H1 (cell line): ENCODE results near the gene ARHGEF7. TPM values are rescaled to one million over a fixed set of nuclear protein-coding genes. Genes with fewer than 3 reads are reported as not detected.

ENCODE experiments used
- CTCF ChIA-PET: fragments of 300-600 bp; sonication (Branson Sonifier 250); formaldehyde crosslinking; loops from one replicate; lab custom pipeline; 2021; ENCODE audit not compliant: partially characterized antibody; lab: Charles Lee
- POLR2A ChIA-PET: fragments of 300-600 bp; sonication (Branson Sonifier 250); formaldehyde crosslinking; loops from one replicate; lab custom pipeline; 2021; ENCODE audit warnings: inconsistent platforms; ENCODE audit not compliant: partially characterized antibody; lab: Charles Lee
- DNase-seq, 2 experiments: peaks; one replicate each; pipeline versions ENCODE4 v3.0.0 to v3.0.0-alpha.2; 2010 to 2022; ENCODE audit warnings: low spot score in 2 of 2, low read depth in 1 of 2, mixed read lengths in 1 of 2
- FAIRE-seq: peaks from 2 replicates; lab custom pipeline; 2011; peaks lifted over from hg19 to GRCh38; lab: Jason Lieb, UNC
- H2AFZ ChIP-seq: 2 replicates; pipeline ENCODE4 v1.8.1; 2012; ENCODE audit warnings: low read length, inconsistent platforms
- H2AK5ac ChIP-seq: 2 replicates; pipeline ENCODE4 v1.6.1; 2013; ENCODE audit warnings: low read depth, low read length
- H2BK120ac ChIP-seq: replicated peaks from 2 replicates; pipeline ENCODE3; 2013; ENCODE audit warnings: low read depth, low read length, inconsistent platforms
- H2BK12ac ChIP-seq: 2 replicates; pipeline ENCODE4 v1.6.1; 2013; ENCODE audit warnings: low read depth, low read length
- H2BK15ac ChIP-seq: 2 replicates; pipeline ENCODE4 v1.6.1; 2013; ENCODE audit warnings: low read length
- H2BK20ac ChIP-seq: 2 replicates; pipeline ENCODE4 v1.6.1; 2013; ENCODE audit warnings: low read length
- H2BK5ac ChIP-seq: 2 replicates; pipeline ENCODE4 v1.6.1; 2013; ENCODE audit warnings: low read depth, low read length
- H3K14ac ChIP-seq: 2 replicates; pipeline ENCODE4 v1.6.1; 2013; ENCODE audit warnings: inconsistent platforms; ENCODE audit not compliant: insufficient read length
- H3K18ac ChIP-seq: 2 replicates; pipeline ENCODE4 v1.6.1; 2013; ENCODE audit warnings: low read length; ENCODE audit errors: extremely low read depth
- H3K23ac ChIP-seq: 2 replicates; pipeline ENCODE4 v1.6.1; 2013; ENCODE audit warnings: inconsistent platforms; ENCODE audit not compliant: insufficient read length
- H3K23me2 ChIP-seq: 2 replicates; pipeline ENCODE4 v1.6.1; 2013; ENCODE audit warnings: low read depth, low read length
- H3K27ac ChIP-seq: 2 replicates; pipeline ENCODE4 v1.6.1; 2011; ENCODE audit warnings: low read depth, low read length, inconsistent platforms
- H3K27me3 ChIP-seq, 4 experiments: replicated peaks in 1 of 4; 1 replicate in 1 of 4; 2 replicates in 3 of 4; pipeline versions ENCODE4 v1.6.1 to v1.8.1; 2011 to 2013; ENCODE audit warnings: low read length in 3 of 4, mild to moderate bottlenecking in 3 of 4, inconsistent platforms in 2 of 4, mixed read lengths in 2 of 4, moderate library complexity in 1 of 4; ENCODE audit not compliant: control insufficient read depth in 3 of 4, insufficient read depth in 3 of 4; ENCODE audit errors: extremely low read depth in 1 of 4
- H3K36me3 ChIP-seq, 4 experiments: 2 replicates each; pipeline versions ENCODE4 v1.6.1 to v1.8.1; 2011 to 2013; ENCODE audit warnings: mild to moderate bottlenecking in 4 of 4, low read length in 3 of 4, moderate library complexity in 2 of 4, control low read depth in 1 of 4, inconsistent platforms in 1 of 4; ENCODE audit not compliant: insufficient read depth in 4 of 4, control insufficient read depth in 2 of 4
- H3K4ac ChIP-seq: replicated peaks from 2 replicates; pipeline ENCODE3; 2013; ENCODE audit warnings: low read length, low read depth, mixed read lengths, inconsistent platforms; ENCODE audit not compliant: insufficient read length
- H3K4me1 ChIP-seq, 4 experiments: replicated peaks in 1 of 4; 1 replicate in 1 of 4; 2 replicates in 3 of 4; pipeline versions ENCODE4 v1.6.1 to v1.8.1; 2011 to 2013; ENCODE audit warnings: low read length in 3 of 4, inconsistent platforms in 2 of 4, mixed read lengths in 1 of 4; ENCODE audit not compliant: insufficient read depth in 4 of 4, control insufficient read depth in 3 of 4
- H3K4me2 ChIP-seq, 2 experiments: 2 replicates each; pipeline versions ENCODE4 v1.6.1 to v1.8.1; 2011 to 2013; ENCODE audit warnings: low read depth in 2 of 2, low read length in 2 of 2, control low read depth in 1 of 2, inconsistent platforms in 1 of 2, mild to moderate bottlenecking in 1 of 2; ENCODE audit not compliant: insufficient read depth in 1 of 2
- H3K4me3 ChIP-seq, 4 experiments: fragments of 200-600, 300-600 bp in 1 of 4; sonication (generic), shearing (Covaris generic), sonication (Bioruptor Twin) in 1 of 4; 2 replicates each; pipeline versions ENCODE4 v1.5.1 to v1.8.1; 2011 to 2016; ENCODE audit warnings: low read length in 4 of 4, low read depth in 3 of 4, control low read depth in 2 of 4, inconsistent platforms in 2 of 4, mild to moderate bottlenecking in 2 of 4, mixed read lengths in 1 of 4, moderate library complexity in 1 of 4; ENCODE audit not compliant: insufficient read depth in 2 of 4; ENCODE audit errors: extremely low read depth in 1 of 4
- H3K56ac ChIP-seq: replicated peaks from 2 replicates; pipeline ENCODE3; 2013; ENCODE audit warnings: low read depth, mild to moderate bottlenecking, mixed read lengths, low read length, inconsistent platforms; ENCODE audit not compliant: insufficient read length
- H3K79me1 ChIP-seq: 2 replicates; pipeline ENCODE4 v1.6.1; 2013; ENCODE audit warnings: low read depth, low read length, control low read depth
- H3K79me2 ChIP-seq, 2 experiments: 2 replicates each; pipeline versions ENCODE4 v1.6.1 to v1.8.1; 2012 to 2013; ENCODE audit warnings: low read length in 2 of 2, mild to moderate bottlenecking in 2 of 2, inconsistent platforms in 1 of 2; ENCODE audit not compliant: insufficient read depth in 2 of 2, control insufficient read depth in 1 of 2
- H3K9ac ChIP-seq, 4 experiments: replicated peaks in 1 of 4; 1 replicate in 1 of 4; 2 replicates in 3 of 4; pipeline versions ENCODE4 v1.6.1 to v1.8.1; 2011 to 2013; ENCODE audit warnings: low read depth in 3 of 4, low read length in 3 of 4, control low read depth in 2 of 4, mild to moderate bottlenecking in 2 of 4, moderate library complexity in 2 of 4, inconsistent platforms in 1 of 4; ENCODE audit errors: extremely low read depth in 1 of 4
- H3K9me3 ChIP-seq, 2 experiments: 2 replicates each; pipeline versions ENCODE4 v1.6.1 to v1.8.1; 2012 to 2013; ENCODE audit warnings: mild to moderate bottlenecking in 2 of 2, moderate library complexity in 2 of 2, control low read depth in 1 of 2, inconsistent platforms in 1 of 2, low read depth in 1 of 2, low read length in 1 of 2, mixed read lengths in 1 of 2; ENCODE audit not compliant: insufficient read depth in 2 of 2
- H4K20me1 ChIP-seq, 2 experiments: replicated peaks in 1 of 2; 2 replicates each; pipeline versions ENCODE3 to v1.8.1; 2011 to 2013; ENCODE audit warnings: inconsistent platforms in 2 of 2, low read length in 2 of 2, mild to moderate bottlenecking in 1 of 2; ENCODE audit not compliant: insufficient read depth in 2 of 2, control insufficient read depth in 1 of 2
- H4K5ac ChIP-seq: 2 replicates; pipeline ENCODE4 v1.6.1; 2013; ENCODE audit warnings: low read length, low read depth, mixed read lengths, inconsistent platforms; ENCODE audit not compliant: insufficient read length
- H4K8ac ChIP-seq: 2 replicates; pipeline ENCODE4 v1.8.0; 2013; ENCODE audit warnings: mild to moderate bottlenecking, moderate library complexity, low read length, inconsistent platforms; ENCODE audit not compliant: insufficient read depth; ENCODE audit errors: extremely low read depth
- H4K91ac ChIP-seq: replicated peaks from 2 replicates; pipeline ENCODE3; 2013; ENCODE audit warnings: low read length, mixed read lengths, inconsistent platforms; ENCODE audit not compliant: insufficient read length
- EGR1 ChIP-seq: IDR thresholded peaks from 2 replicates; pipeline ENCODE4 v1.6.1; 2011; ENCODE audit warnings: low read depth, low read length, borderline replicate concordance
- TBP ChIP-seq: IDR thresholded peaks from 2 replicates; pipeline ENCODE4 v1.6.1; 2011; ENCODE audit warnings: low read depth, low read length, improper control_type of control experiment
- WGBS, 2 experiments: shearing (Covaris generic) in 1 of 2; methylation state at CpG; one replicate each; pipeline versions ENCODE4 v1.1.6 to v1.1.7; 2013 to 2015; ENCODE audit warnings: low lambda C conversion rate in 2 of 2, mixed read lengths in 2 of 2, inconsistent platforms in 1 of 2, low coverage in 1 of 2, missing lambda C conversion rate in 1 of 2; ENCODE audit not compliant: insufficient replicate concordance in 2 of 2, insufficient coverage in 1 of 2, insufficient read length in 1 of 2; ENCODE audit errors: extremely low coverage in 1 of 2, missing lambda C conversion rate in 1 of 2; 5-methylcytosine and 5-hydroxymethylcytosine counted together
- polyA plus RNA-seq, 7 experiments: library from polyadenylated mRNA; depleted of rRNA in 3 of 7; stranded (reverse) in 5 of 7; unstranded in 2 of 7; fragments of >200 nt in 5 of 7; fragments of 200-250 nt in 2 of 7; gene quantifications; 1 replicate in 5 of 7; 2 replicates in 1 of 7; 4 replicates in 1 of 7; pipeline versions ENCODE4 v1.2.1 to v1.2.3, GENCODE V29; 2011 to 2013; ENCODE audit warnings: missing spikeins in 2 of 7, mixed read lengths in 2 of 7
- total RNA-seq: library from RNA; stranded (reverse); fragmentation: NEBNext Ultra II Directional; extraction: Animal tissue kit (Norgen Biotek cat#: 25700); gene quantifications from 2 replicates; pipeline ENCODE4 v1.2.1, GENCODE V29; 2021

Gene ARHGEF7
- total and polyA plus RNA-seq, 2 of the 8 experiments (the other 6 are each of a cell fraction or from before 2014, with no cell fraction given), result 26.2 to 56.5 TPM

GRCh38 chr13:111322001-111322915 is 207.1 kb downstream of the ARHGEF7 start:
- WGBS, 2 experiments, result 88% methylated on average over 16 of the region's 19 CpGs; no CpG with 5 or more reads in 1 of the 2 experiments
- CTCF ChIA-PET, result interaction anchor here (0.7 kb wide), 1 partner anchor 120 kb away, joined by 3 read pairs; no protein-coding TSS in a partner anchor
- H2AK5ac ChIP-seq, result no peak overlapping the region
- TF ChIP-seq TBP (no peak), EGR1 (no peak)
- H3K23me2 ChIP-seq, result no peaks in the 10 kb centered on the region
- no peaks in the 10 kb centered on the region; a peak in 2 of 7 replicates for H3K4me1 ChIP-seq
- H3K4ac ChIP-seq, result no peak overlapping the region
- H3K23ac ChIP-seq, result no peak overlapping the region
- no peak overlapping the region for H3K14ac ChIP-seq
- no peak overlapping the region for H3K56ac ChIP-seq
- no peak overlapping the region for H4K5ac ChIP-seq
- no peak overlapping the region for H2BK5ac ChIP-seq
- FAIRE-seq (no peak), DNase-seq (peak in 1 of 2 experiments; percentile 39)
- H3K27ac ChIP-seq, result no peak overlapping the region
- H2AFZ ChIP-seq, result no peak overlapping the region
- H3K4me3 ChIP-seq, result no peak overlapping the region
- no peak overlapping the region for H2BK20ac ChIP-seq
- H2BK12ac ChIP-seq, result no peak overlapping the region
- H3K79me2 ChIP-seq, result no peaks in the 10 kb centered on the region
- no peak overlapping the region for H3K9ac ChIP-seq
- H3K79me1 ChIP-seq, result no peaks in the 10 kb centered on the region
- no peak overlapping the region for H4K91ac ChIP-seq
- H3K36me3 ChIP-seq, result no peaks in the 10 kb centered on the region
- POLR2A ChIA-PET, result no interaction called here
- no peaks in the 10 kb centered on the region for H3K27me3 ChIP-seq
- H4K8ac ChIP-seq, result no peak overlapping the region
- no peaks in the 10 kb centered on the region for H3K9me3 ChIP-seq
- no peak overlapping the region for H2BK120ac ChIP-seq
- no peak overlapping the region for H3K4me2 ChIP-seq
- H2BK15ac ChIP-seq, result no peak overlapping the region
- H3K18ac ChIP-seq, result no peak overlapping the region
- no peaks in the 10 kb centered on the region for H4K20me1 ChIP-seq
